Activated T-cell treated with anti-CD3 and anti-CD28 coated beads, Interleukin-2, amount 50 U/mL, for 4 hours (primary cell): Measurements from ENCODE around the gene TXNDC2. TPM values are rescaled to one million over a fixed set of nuclear protein-coding genes. Genes with fewer than 3 reads are reported as not detected.
"Not testable (repeated sequence)": the region's sequence is repeated elsewhere in the genome, so short reads cannot be mapped to it uniquely, and the experiment has no call there.

Experiments
- ATAC-seq, 2 donors: fragments of 200-7000 bp; cut with Tn5 transposase; one replicate each; pipeline ENCODE4 v1.10.0; 2021
- DNase-seq: peaks from one replicate; pipeline ENCODE4 v3.0.0-alpha.2; 2020
- H3K27me3 Mint-ChIP-seq: one replicate; pipeline ENCODE4 v1.8.0; 2021; ENCODE audit warnings: low read depth, mixed read lengths
- H3K36me3 Mint-ChIP-seq: one replicate; pipeline ENCODE4 v1.8.0; 2022; ENCODE audit warnings: mixed read lengths; ENCODE audit not compliant: insufficient read depth
- H3K4me1 Mint-ChIP-seq: one replicate; pipeline ENCODE4 v1.8.0; 2021; ENCODE audit warnings: low read depth, mixed read lengths
- H3K4me3 Mint-ChIP-seq: one replicate; pipeline ENCODE4 v1.8.0; 2021; ENCODE audit warnings: mild to moderate bottlenecking, moderate library complexity, mixed read lengths
- H3K9me3 Mint-ChIP-seq: one replicate; pipeline ENCODE4 v1.8.0; 2021; ENCODE audit warnings: mixed read lengths
- total RNA-seq, 3 donors: library from RNA; stranded (reverse); gene quantifications; one replicate each; pipeline ENCODE4 v1.2.1, GENCODE V29; 2021

Gene TXNDC2
- total RNA-seq, 3 donors from 2014 or later, result not detected

- H3K9me3 Mint-ChIP-seq, result no peaks in the 10 kb centered on the region
- H3K27me3 Mint-ChIP-seq, result peaks cover 21% of the 10 kb centered on the region
- no peak for ATAC-seq
- no peaks in the 10 kb centered on the region for H3K4me1 Mint-ChIP-seq
- DNase-seq, result no peak
- H3K36me3 Mint-ChIP-seq, result no peaks in the 10 kb centered on the region
- H3K4me3 Mint-ChIP-seq, result no peak overlapping the region
Measured at GRCh38 chr18:9905401-9905922, 19.7 kb downstream of the TXNDC2 start.

- H3K9me3 Mint-ChIP-seq, result no peaks in the 10 kb centered on the region
- H3K27me3 Mint-ChIP-seq, result peaks cover 21% of the 10 kb centered on the region
- H3K4me1 Mint-ChIP-seq, result no peaks in the 10 kb centered on the region
- DNase-seq (no peak), ATAC-seq (no peak)
- H3K4me3 Mint-ChIP-seq, result no peak overlapping the region
- no peaks in the 10 kb centered on the region for H3K36me3 Mint-ChIP-seq
Measured at GRCh38 chr18:9906481-9906880, 20.7 kb downstream of the TXNDC2 start.

- no peak overlapping the region for H3K4me3 Mint-ChIP-seq
- H3K36me3 Mint-ChIP-seq, result no peaks in the 10 kb centered on the region
- ATAC-seq (no peak), DNase-seq (no peak)
- no peaks in the 10 kb centered on the region for H3K4me1 Mint-ChIP-seq
- peaks cover 18% of the 10 kb centered on the region for H3K27me3 Mint-ChIP-seq
- no peaks in the 10 kb centered on the region for H3K9me3 Mint-ChIP-seq
Measured at GRCh38 chr18:9907867-9908266, 22.1 kb downstream of the TXNDC2 start.

GRCh38 chr18:9910071-9910470 is 24.3 kb downstream of the TXNDC2 start:
- peaks cover 14% of the 10 kb centered on the region for H3K27me3 Mint-ChIP-seq
- H3K36me3 Mint-ChIP-seq, result no peaks in the 10 kb centered on the region
- peaks cover 5% of the 10 kb centered on the region for H3K4me1 Mint-ChIP-seq
- H3K4me3 Mint-ChIP-seq, result no peak overlapping the region
- ATAC-seq (no peak), DNase-seq (no peak)
- H3K9me3 Mint-ChIP-seq, result no peaks in the 10 kb centered on the region

- Mint-ChIP-seq H3K27me3 (peaks cover 14% of the 10 kb centered on the region), H3K4me1 (peaks cover 10% of the 10 kb centered on the region), H3K36me3 (no peaks in the 10 kb centered on the region), H3K9me3 (no peaks in the 10 kb centered on the region), H3K4me3 (no peak overlapping the region)
- no peak for ATAC-seq
- DNase-seq, result no peak
Measured at GRCh38 chr18:9910661-9911060, 24.9 kb downstream of the TXNDC2 start.

GRCh38 chr18:9911226-9911625 is 25.5 kb downstream of the TXNDC2 start:
- DNase-seq, result no peak

GRCh38 chr18:9912285-9912684 is 26.5 kb downstream of the TXNDC2 start:
- not testable (repeated sequence) for ATAC-seq, H3K9me3 Mint-ChIP-seq, H3K27me3 Mint-ChIP-seq, DNase-seq, H3K4me3 Mint-ChIP-seq, H3K36me3 Mint-ChIP-seq
- peaks cover 23% of the 10 kb centered on the region for H3K4me1 Mint-ChIP-seq

More at GRCh38 chr18:9911226-9911625, 25.5 kb downstream of the TXNDC2 start:
- ATAC-seq, result no peak
- Mint-ChIP-seq H3K27me3 (peaks cover 14% of the 10 kb centered on the region), H3K4me1 (peaks cover 16% of the 10 kb centered on the region), H3K9me3 (no peaks in the 10 kb centered on the region), H3K36me3 (peaks cover under 1% of the 10 kb centered on the region), H3K4me3 (no peak overlapping the region)

- ATAC-seq (no peak), DNase-seq (no peak)
- H3K27me3 Mint-ChIP-seq, result peaks cover 5% of the 10 kb centered on the region
- peak overlapping the region; percentile 89 for H3K4me3 Mint-ChIP-seq
- H3K9me3 Mint-ChIP-seq, result no peaks in the 10 kb centered on the region
- H3K4me1 Mint-ChIP-seq, result peaks cover 23% of the 10 kb centered on the region
- H3K36me3 Mint-ChIP-seq, result peaks cover 3% of the 10 kb centered on the region
Measured at GRCh38 chr18:9913151-9913525, 27.4 kb downstream of the TXNDC2 start.

- H3K4me1 Mint-ChIP-seq, result peaks cover 23% of the 10 kb centered on the region
- peaks cover 5% of the 10 kb centered on the region for H3K27me3 Mint-ChIP-seq
- H3K4me3 Mint-ChIP-seq, result peak within 1 kb of the TSS; percentile 89
- DNase-seq (peak; percentile 87), ATAC-seq (peak; percentile 84 to 85)
- H3K36me3 Mint-ChIP-seq, result peaks cover 3% of the 10 kb centered on the region
- no peaks in the 10 kb centered on the region for H3K9me3 Mint-ChIP-seq
Measured at GRCh38 chr18:9913526-9914333, 28.0 kb downstream of the TXNDC2 start, which contains the start of gene VAPA. VAPA (plus strand) TSS chr18:9914016; CDS start chr18:9914257, 241 bp downstream.

- Mint-ChIP-seq H3K9me3 (no peaks in the 10 kb centered on the region), H3K4me3 (peak overlapping the region; percentile 89), H3K27me3 (peaks cover 2% of the 10 kb centered on the region), H3K4me1 (peaks cover 23% of the 10 kb centered on the region), H3K36me3 (peaks cover 3% of the 10 kb centered on the region)
- no peak for ATAC-seq
- DNase-seq, result no peak
Measured at GRCh38 chr18:9914334-9914583, 28.5 kb downstream of the TXNDC2 start.

GRCh38 chr18:9914584-9915290 is 29.0 kb downstream of the TXNDC2 start:
- DNase-seq, result peak; percentile 69
- H3K4me3 Mint-ChIP-seq, result peak overlapping the region; percentile 87
- H3K9me3 Mint-ChIP-seq, result no peaks in the 10 kb centered on the region
- peaks cover 3% of the 10 kb centered on the region for H3K36me3 Mint-ChIP-seq
- peak; percentile 38 to 39 for ATAC-seq
- no peaks in the 10 kb centered on the region for H3K27me3 Mint-ChIP-seq
- H3K4me1 Mint-ChIP-seq, result peaks cover 23% of the 10 kb centered on the region

- peaks cover 3% of the 10 kb centered on the region for H3K36me3 Mint-ChIP-seq
- no peak for ATAC-seq
- DNase-seq, result no peak
- peaks cover 23% of the 10 kb centered on the region for H3K4me1 Mint-ChIP-seq
- peak overlapping the region; percentile 87 for H3K4me3 Mint-ChIP-seq
- no peaks in the 10 kb centered on the region for H3K9me3 Mint-ChIP-seq
- H3K27me3 Mint-ChIP-seq, result no peaks in the 10 kb centered on the region
Measured at GRCh38 chr18:9915291-9916076, 29.7 kb downstream of the TXNDC2 start.

- H3K36me3 Mint-ChIP-seq, result peaks cover 3% of the 10 kb centered on the region
- DNase-seq (no peak), ATAC-seq (no peak)
- peak overlapping the region; percentile 87 for H3K4me3 Mint-ChIP-seq
- H3K27me3 Mint-ChIP-seq, result no peaks in the 10 kb centered on the region
- no peaks in the 10 kb centered on the region for H3K9me3 Mint-ChIP-seq
- H3K4me1 Mint-ChIP-seq, result peaks cover 23% of the 10 kb centered on the region
Measured at GRCh38 chr18:9916077-9916639, 30.4 kb downstream of the TXNDC2 start.

GRCh38 chr18:9916808-9917207 is 31.0 kb downstream of the TXNDC2 start:
- Mint-ChIP-seq H3K36me3 (peaks cover 3% of the 10 kb centered on the region), H3K4me1 (peaks cover 23% of the 10 kb centered on the region), H3K4me3 (peak overlapping the region; percentile 87), H3K27me3 (no peaks in the 10 kb centered on the region), H3K9me3 (no peaks in the 10 kb centered on the region)
- DNase-seq, result no peak
- no peak for ATAC-seq
